Right lobe of liver (tissue), 4 donors: Measurements from ENCODE around the gene PRRC2A.

Source experiments
- CTCF ChIP-seq, 4 donors: fragments of 200-600 bp in 3 of 4; fragments of 450-650 bp in 1 of 4; IDR thresholded peaks; one replicate each; pipeline versions ENCODE4 v1.5.1 to v1.8.0; 2016 to 2022; ENCODE audit warnings: antibody characterized with exemption in 4 of 4, mild to moderate bottlenecking in 2 of 4
- POLR2A ChIP-seq: fragments of 450-650 bp; IDR thresholded peaks from one replicate; pipeline ENCODE4 v1.6.1; 2017; ENCODE audit warnings: antibody characterized with exemption, mild to moderate bottlenecking
- donor health status: DM: no; HTN: no; CAD: no.
- donor health status: DM: no; HTN: no; CAD: no.
- donor health status: DM: no; HTN: yes; CAD: no.

GRCh38 chr6:31575335-31575901, 45.1 kb upstream of the PRRC2A start, which contains the start of gene TNF:
- no peak for TF ChIP-seq CTCF (IDR thresholded peaks at IDR 0.05)
- TF ChIP-seq POLR2A: peak; percentile 71
